ENCODE data around the gene CASP8. TPM values are rescaled to one million over a fixed set of nuclear protein-coding genes. Genes with fewer than 3 reads are reported as not detected.

Gene CASP8
- total RNA-seq, 4 donors from 2014 or later: 32.0 to 262 (median 42.8) TPM

- Histone ChIP-seq H3K4me3 (peak overlapping the region in 2 of 4 donors; percentile 58 to 65), H3K27ac (peak overlapping the region; percentile 78 to 92 (median 84)), H3K36me3 (no peaks in the 10 kb centered on the region), H3K9me3 (no peaks in the 10 kb centered on the region), H3K4me1 (peaks cover 0 to 35% (median 4%) of the 10 kb centered on the region in 4 donors), H3K27me3 (no peaks in the 10 kb centered on the region)
- TF ChIP-seq POLR2A (IDR thresholded peaks at IDR 0.05) (peak in 1 of 2 donors; percentile 4), CTCF (IDR thresholded peaks at IDR 0.05) (no peak)
- no peak for DNase-seq
Measured at GRCh38 chr2:201232467-201232815, 27.9 kb upstream of the CASP8 start.

GRCh38 chr2:201233192-201233811 lies 27.0 kb upstream of the CASP8 start:
- peak overlapping the region; percentile 78 to 92 (median 84) for H3K27ac ChIP-seq
- TF ChIP-seq POLR2A (IDR thresholded peaks at IDR 0.05) (peak; percentile 88 to 95), CTCF (IDR thresholded peaks at IDR 0.05) (peak in 2 of 6 experiments; percentile 8 to 28)
- peaks cover 0 to 27% (median 5%) of the 10 kb centered on the region in 4 donors for H3K4me1 ChIP-seq
- DNase-seq: peak; percentile 90 to 95 (median 90)
- no peaks in the 10 kb centered on the region for H3K36me3 ChIP-seq
- H3K27me3 ChIP-seq: no peaks in the 10 kb centered on the region
- H3K4me3 ChIP-seq: peak overlapping the region; percentile 38 to 65 (median 52)
- H3K9me3 ChIP-seq: no peaks in the 10 kb centered on the region

- H3K4me1 ChIP-seq: peaks cover 0 to 21% (median 5%) of the 10 kb centered on the region in 4 donors
- DNase-seq: peak in 2 of 3 donors; percentile 40 to 70
Measured at GRCh38 chr2:201233812-201234662, 26.3 kb upstream of the CASP8 start.

GRCh38 chr2:201234663-201235135 lies 25.6 kb upstream of the CASP8 start:
- TF ChIP-seq CTCF (IDR thresholded peaks at IDR 0.05): no peak
- no peak for TF ChIP-seq POLR2A (IDR thresholded peaks at IDR 0.05)
- Histone ChIP-seq H3K4me3 (peak overlapping the region; percentile 38 to 65 (median 52)), H3K36me3 (no peaks in the 10 kb centered on the region), H3K27ac (peak overlapping the region in 3 of 4 donors; percentile 78 to 89 (median 79)), H3K4me1 (peaks cover 0 to 21% (median 5%) of the 10 kb centered on the region in 4 donors), H3K9me3 (no peaks in the 10 kb centered on the region), H3K27me3 (no peaks in the 10 kb centered on the region)
- no peak for DNase-seq

More at GRCh38 chr2:201233812-201234662, 26.3 kb upstream of the CASP8 start:
- Histone ChIP-seq H3K9me3 (no peaks in the 10 kb centered on the region), H3K4me3 (peak overlapping the region; percentile 38 to 65 (median 52)), H3K27ac (peak overlapping the region; percentile 78 to 92 (median 84)), H3K27me3 (no peaks in the 10 kb centered on the region), H3K36me3 (no peaks in the 10 kb centered on the region)
- no peak for TF ChIP-seq POLR2A (IDR thresholded peaks at IDR 0.05)
- no peak for TF ChIP-seq CTCF (IDR thresholded peaks at IDR 0.05)

GRCh38 chr2:201235860-201236811 lies 24.2 kb upstream of the CASP8 start:
- H3K27me3 ChIP-seq: no peaks in the 10 kb centered on the region
- H3K4me1 ChIP-seq: peaks cover 0 to 21% (median 5%) of the 10 kb centered on the region in 4 donors
- DNase-seq: peak; percentile 56 to 74 (median 56)
- H3K36me3 ChIP-seq: no peaks in the 10 kb centered on the region
- peak overlapping the region in 3 of 4 donors; percentile 4 to 64 (median 12) for H3K27ac ChIP-seq
- no peaks in the 10 kb centered on the region for H3K9me3 ChIP-seq
- peak overlapping the region in 3 of 4 donors; percentile 1 to 58 (median 30) for H3K4me3 ChIP-seq
- TF ChIP-seq CTCF (IDR thresholded peaks at IDR 0.05): peak; percentile 50 to 88 (median 70)
- TF ChIP-seq POLR2A (IDR thresholded peaks at IDR 0.05): no peak

Measured in Peyer's patch (tissue), 4 donors.